H1 (cell line): ENCODE data around the gene CHD3. TPM values are rescaled to one million over a fixed set of nuclear protein-coding genes. Genes with fewer than 3 reads are reported as not detected.
A peak's percentile ranks its signal among the peaks of the same experiment; 100 is the strongest.

Experiments used
- CBX8 ChIP-seq: fragments of 300-800, 300-1000 bp; sonication (generic); IDR thresholded peaks from 2 replicates; pipeline ENCODE4 v1.7.1; 2016; ENCODE audit warnings: low read depth, low read length, borderline replicate concordance
- CEBPB ChIP-seq: IDR thresholded peaks from 2 replicates; pipeline ENCODE4 v1.6.1; 2012; ENCODE audit warnings: low read depth, low read length
- CREB1 ChIP-seq: IDR thresholded peaks from 2 replicates; pipeline ENCODE4 v1.6.1; 2012; ENCODE audit warnings: inconsistent platforms
- EGR1 ChIP-seq: IDR thresholded peaks from 2 replicates; pipeline ENCODE4 v1.6.1; 2011; ENCODE audit warnings: low read depth, low read length, borderline replicate concordance
- EP300 ChIP-seq, 2 experiments: IDR thresholded peaks; 1 replicate in 1 of 2; 2 replicates in 1 of 2; pipeline ENCODE4 v1.6.1; 2011 to 2012; ENCODE audit warnings: low read depth in 2 of 2, low read length in 2 of 2, mild to moderate bottlenecking in 2 of 2, borderline replicate concordance in 1 of 2, inconsistent platforms in 1 of 2, moderate library complexity in 1 of 2
- NANOG ChIP-seq: IDR thresholded peaks from 2 replicates; pipeline ENCODE4 v1.6.1; 2011; ENCODE audit warnings: low read length, low read depth, mild to moderate bottlenecking, inconsistent platforms; ENCODE audit not compliant: insufficient read depth, poor library complexity, severe bottlenecking
- POLR2AphosphoS5 ChIP-seq: IDR thresholded peaks from 2 replicates; pipeline ENCODE4 v1.6.1; 2011; ENCODE audit warnings: low read depth, low read length
- RNF2 ChIP-seq: fragments of 200-900, 300-1000 bp; sonication (generic); IDR thresholded peaks from 2 replicates; pipeline ENCODE4 v1.7.1; 2016; ENCODE audit warnings: borderline replicate concordance, low read depth, mild to moderate bottlenecking, antibody characterized with exemption, low read length; ENCODE audit not compliant: poor library complexity, severe bottlenecking; ENCODE audit errors: missing control alignments
- SP1 ChIP-seq: IDR thresholded peaks from 2 replicates; pipeline ENCODE4 v1.6.1; 2011; ENCODE audit warnings: low read depth, low read length
- polyA plus RNA-seq, 7 experiments: library from polyadenylated mRNA; depleted of rRNA in 3 of 7; stranded (reverse) in 5 of 7; unstranded in 2 of 7; fragments of >200 nt in 5 of 7; fragments of 200-250 nt in 2 of 7; gene quantifications; 1 replicate in 5 of 7; 2 replicates in 1 of 7; 4 replicates in 1 of 7; pipeline versions ENCODE4 v1.2.1 to v1.2.3, GENCODE V29; 2011 to 2013; ENCODE audit warnings: missing spikeins in 2 of 7, mixed read lengths in 2 of 7
- total RNA-seq: library from RNA; stranded (reverse); fragmentation: NEBNext Ultra II Directional; extraction: Animal tissue kit (Norgen Biotek cat#: 25700); gene quantifications from 2 replicates; pipeline ENCODE4 v1.2.1, GENCODE V29; 2021

CHD3 gene
- total and polyA plus RNA-seq, 2 of the 8 experiments (the other 6 are each of a cell fraction or from before 2014, with no cell fraction given), result 12.3 to 12.9 TPM

- no peak for TF ChIP-seq CBX8
- no peak for TF ChIP-seq EP300 (IDR thresholded peaks at IDR 0.05; ENCODE audit: borderline replicate concordance in 1 of 2, low read depth in 2 of 2, low read length in 2 of 2)
- peak; percentile 62; the same call in 1 of the 2 replicates for TF ChIP-seq CREB1
- TF ChIP-seq NANOG, result no peak
- peak; percentile 65; the same call in 1 of the 2 replicates for TF ChIP-seq EGR1
- no peak for TF ChIP-seq CEBPB
- 0 out of 2 replicates have a peak, but pooled peaks have one; percentile 22 for TF ChIP-seq SP1
- peak; percentile 41 for TF ChIP-seq RNF2
- TF ChIP-seq POLR2AphosphoS5, result no peak
Observed at GRCh38 chr17:7929158-7930023, 40.8 kb downstream of the CHD3 start, which contains the start of gene KCNAB3 (continued).
